GM19372 (cell line): Measurements from ENCODE around the gene TGFBR2.
"Not testable (repeated sequence)": the region's sequence is repeated elsewhere in the genome, so short reads cannot be mapped to it uniquely, and the experiment has no call there.

Source experiments
- ATAC-seq: cut with Tn5 transposase; IDR thresholded peaks from one replicate; pipeline ENCODE4 v1.9.1; 2021; ENCODE audit warnings: mild to moderate bottlenecking, low read depth, moderate library complexity; ENCODE audit not compliant: unreplicated experiment

Gene TGFBR2

GRCh38 chr3:30654269-30654668 lies 47.9 kb downstream of the TGFBR2 start:
- no peak for ATAC-seq

- peak; percentile 40 for ATAC-seq
These were observed 48.9 kb downstream of the TGFBR2 start for GRCh38 chr3:30655187-30655812.

DNA sequence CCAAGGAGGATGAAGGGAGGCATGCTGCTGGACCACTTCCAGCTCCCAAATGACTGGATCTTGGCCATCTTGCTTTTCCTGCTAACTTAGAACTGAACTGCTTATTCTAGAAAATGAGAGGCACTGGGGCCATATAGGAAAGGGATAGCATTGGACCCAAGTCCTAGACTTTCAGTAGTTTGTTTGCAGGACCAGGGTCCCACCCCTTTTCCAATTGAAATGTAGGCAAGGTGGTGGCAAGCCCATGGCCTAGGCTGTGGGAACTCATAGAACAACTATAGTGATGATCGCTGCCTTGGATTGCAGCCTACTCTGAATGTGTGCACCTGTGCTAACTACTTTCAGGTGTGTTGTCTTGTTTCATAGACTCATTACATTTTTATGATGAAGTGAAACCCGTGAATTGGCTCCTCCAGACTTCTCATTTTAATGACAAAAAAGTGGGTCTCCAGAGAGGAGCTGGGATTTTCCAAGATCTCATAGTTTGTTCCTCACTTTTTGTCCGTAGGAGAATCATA lies 50.3 kb downstream of the TGFBR2 start:
- ATAC-seq: no peak

DNA sequence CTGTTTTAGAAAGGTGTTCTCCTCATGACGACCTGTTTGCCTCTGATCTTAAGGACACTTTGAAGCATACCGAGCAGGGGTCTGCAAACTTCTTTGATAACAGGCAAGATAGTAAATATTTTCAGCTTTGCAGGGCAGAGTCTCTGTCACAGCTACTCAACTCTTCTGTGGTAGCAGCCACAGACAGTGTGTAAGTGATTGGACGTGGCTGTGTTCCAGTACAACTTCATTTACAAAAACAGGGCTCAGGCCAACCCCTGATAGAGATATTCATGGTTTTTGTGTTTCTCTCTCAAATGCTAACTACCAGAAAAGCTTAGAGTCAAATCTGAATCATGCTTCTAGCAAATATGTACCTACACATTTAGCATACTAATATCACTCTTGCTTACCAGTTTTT lies 51.5 kb downstream of the TGFBR2 start:
- ATAC-seq: peak; percentile 4

GRCh38 chr3:30658328-30659052 lies 52.1 kb downstream of the TGFBR2 start:
- peak; percentile 75 for ATAC-seq

- no peak for ATAC-seq
These were observed 53.1 kb downstream of the TGFBR2 start for GRCh38 chr3:30659270-30660130.

DNA sequence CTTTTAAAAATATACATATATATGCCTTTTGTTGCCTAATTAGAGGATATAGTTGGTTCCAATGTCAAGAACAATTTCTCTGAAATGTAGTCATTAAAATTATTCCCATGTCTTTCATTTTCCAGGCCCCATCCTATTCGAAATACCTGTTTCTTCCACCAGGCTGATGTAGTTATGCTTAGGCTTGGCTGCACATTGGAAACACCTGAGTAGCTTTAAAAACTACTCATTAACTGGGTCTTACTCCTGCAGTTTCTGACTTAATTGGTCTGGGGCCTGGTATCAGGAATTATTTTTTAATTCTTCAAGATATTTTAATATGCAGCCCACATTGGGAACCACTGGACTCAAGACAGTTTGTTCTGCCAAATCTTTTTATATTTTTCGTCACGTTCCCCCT lies 53.7 kb downstream of the TGFBR2 start:
- ATAC-seq: no peak

GRCh38 chr3:30660656-30661055 lies 54.3 kb downstream of the TGFBR2 start:
- ATAC-seq: no peak

DNA sequence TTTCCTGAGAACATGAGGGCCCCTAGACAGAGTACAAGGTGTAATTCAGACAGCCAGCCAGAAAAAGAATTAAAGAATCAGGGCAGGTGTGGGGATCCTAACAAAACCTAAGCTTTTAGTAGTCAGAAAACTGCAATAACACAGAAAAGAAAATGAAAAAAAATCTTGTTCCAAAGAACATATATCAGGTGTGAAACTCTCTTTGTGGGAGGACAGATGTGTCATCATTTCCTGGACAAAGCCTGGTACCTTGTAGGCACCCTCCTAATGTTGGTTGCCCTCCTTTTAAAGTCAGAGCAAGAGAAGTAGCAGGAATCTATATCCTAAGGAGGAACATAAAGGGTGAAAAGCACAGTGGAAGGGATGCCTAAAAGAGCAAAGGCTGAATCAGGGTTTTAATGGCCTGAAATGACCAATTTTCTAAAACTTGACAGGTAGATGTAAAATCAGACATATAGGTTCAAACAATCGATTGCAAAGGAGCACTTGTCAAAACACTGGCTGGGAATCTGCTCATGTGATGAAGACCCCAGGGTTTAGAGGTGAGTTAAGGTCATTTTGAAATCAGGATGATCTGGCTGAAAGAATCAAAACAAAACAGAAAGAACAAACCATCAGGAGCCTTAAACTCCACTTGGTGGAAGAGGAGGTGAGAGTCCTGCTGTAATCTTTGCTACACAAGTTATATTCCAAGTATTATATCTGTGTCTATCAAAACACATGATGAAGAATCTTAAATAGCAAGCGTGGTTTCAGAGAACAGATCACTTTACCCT lies 54.9 kb downstream of the TGFBR2 start:
- ATAC-seq: no peak

GRCh38 chr3:30662836-30663235 lies 56.4 kb downstream of the TGFBR2 start:
- no peak for ATAC-seq

DNA sequence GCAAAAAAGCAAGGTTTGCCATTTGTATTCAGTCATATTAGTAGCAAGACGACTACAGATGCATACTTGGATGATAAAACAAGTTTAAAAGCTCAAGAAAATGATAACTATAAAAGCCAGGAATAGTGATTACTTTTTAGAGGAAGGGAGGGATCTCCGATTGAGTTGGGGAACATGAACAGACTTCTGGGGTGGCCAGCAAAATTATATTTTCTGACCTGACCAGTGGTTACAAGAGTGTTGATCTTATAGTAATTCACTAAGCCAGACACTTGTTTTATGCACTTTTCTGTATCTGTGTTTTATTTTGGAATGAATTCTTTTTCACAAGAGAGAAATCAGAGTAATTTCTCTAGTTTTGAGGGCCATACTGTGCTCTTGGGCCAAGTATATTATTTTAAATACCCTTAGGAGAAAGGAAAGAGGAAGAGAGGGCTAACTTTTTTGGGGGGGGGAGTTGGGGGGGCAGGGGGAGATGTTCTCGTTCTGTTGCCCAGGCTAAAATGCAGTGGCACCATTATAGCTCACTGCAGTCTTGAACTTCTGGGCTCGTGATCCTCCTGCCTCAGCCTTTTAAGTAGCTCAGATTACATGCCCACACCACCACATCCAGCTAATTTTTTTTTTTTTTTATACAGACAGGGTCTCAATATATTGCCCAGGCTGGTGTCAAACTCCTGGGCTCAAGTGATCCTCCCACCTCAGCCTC lies 57.3 kb downstream of the TGFBR2 start:
- ATAC-seq: no peak

GRCh38 chr3:30664459-30664858 lies 58.1 kb downstream of the TGFBR2 start:
- ATAC-seq: no peak

DNA sequence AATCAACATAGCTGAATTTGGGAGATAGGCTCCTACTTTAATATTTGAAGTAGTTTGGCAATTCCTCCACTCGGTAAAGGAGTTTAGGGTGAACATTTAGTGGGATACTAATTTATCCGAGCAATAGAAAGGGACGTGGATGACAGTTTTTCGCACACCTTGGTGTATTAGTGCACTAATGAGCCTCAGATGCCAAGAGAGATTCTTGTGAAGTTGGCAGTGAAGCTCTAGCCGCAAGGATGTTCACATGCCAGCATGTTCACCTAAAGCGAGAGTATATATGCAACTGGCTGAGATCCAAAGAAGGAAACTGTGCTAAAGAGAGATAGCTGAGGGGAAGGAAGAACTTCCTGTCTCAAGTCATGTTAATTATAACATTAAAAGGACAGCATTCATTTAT lies 58.5 kb downstream of the TGFBR2 start:
- no peak for ATAC-seq

DNA sequence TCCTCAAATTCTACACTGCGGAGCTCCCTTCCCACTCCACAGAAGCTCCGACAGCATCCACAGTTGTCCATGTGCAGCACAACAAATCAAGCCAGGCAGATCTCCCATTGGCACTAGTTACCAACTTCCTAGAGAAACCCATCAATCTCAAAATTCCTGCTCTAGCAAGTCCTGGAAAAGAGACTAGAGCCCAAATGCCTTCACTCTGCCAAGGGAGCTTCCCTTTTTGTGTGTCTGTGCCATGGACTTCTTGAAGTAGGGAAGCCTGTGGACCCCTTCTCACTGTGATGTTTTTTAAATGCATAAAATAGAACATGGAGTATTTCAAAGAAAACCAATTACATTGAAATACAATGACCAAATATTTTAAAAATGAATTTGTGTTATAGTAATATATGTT lies 59.1 kb downstream of the TGFBR2 start:
- ATAC-seq: no peak

DNA sequence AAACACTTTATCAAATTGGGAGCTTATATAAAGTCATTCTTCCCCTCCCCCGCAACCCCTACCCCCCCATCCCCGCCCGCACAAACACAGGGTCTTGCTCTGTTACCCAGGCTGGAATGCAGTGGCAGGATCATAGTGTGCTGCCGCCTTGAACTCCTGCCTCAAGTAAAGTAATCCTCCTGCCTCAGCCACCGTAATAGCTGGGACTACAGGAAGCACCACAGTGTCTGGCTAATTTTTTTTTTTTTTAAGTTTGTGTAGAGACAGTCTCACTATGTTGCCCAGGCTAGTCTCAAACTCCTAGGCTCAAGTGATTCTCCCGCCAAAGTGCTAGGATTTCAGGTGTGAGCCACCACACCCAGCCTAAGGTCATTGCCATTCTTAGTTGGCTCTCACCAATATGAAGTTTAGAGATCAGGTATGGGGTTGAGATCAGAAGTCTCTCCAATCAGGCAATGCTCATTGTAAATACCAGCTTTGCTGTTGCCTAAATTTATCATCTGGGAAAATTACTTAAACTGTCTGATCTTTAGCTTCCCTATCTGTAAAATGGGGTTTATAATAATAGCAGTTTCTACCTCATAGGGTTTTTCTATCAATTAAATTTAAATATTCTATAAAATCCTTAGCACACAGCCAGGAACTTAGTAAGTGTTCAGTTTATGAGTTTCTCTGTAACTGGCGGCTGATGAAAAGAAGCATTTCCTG lies 60.3 kb downstream of the TGFBR2 start:
- no peak for ATAC-seq

GRCh38 chr3:30667280-30667651 lies 60.9 kb downstream of the TGFBR2 start:
- ATAC-seq: no peak

DNA sequence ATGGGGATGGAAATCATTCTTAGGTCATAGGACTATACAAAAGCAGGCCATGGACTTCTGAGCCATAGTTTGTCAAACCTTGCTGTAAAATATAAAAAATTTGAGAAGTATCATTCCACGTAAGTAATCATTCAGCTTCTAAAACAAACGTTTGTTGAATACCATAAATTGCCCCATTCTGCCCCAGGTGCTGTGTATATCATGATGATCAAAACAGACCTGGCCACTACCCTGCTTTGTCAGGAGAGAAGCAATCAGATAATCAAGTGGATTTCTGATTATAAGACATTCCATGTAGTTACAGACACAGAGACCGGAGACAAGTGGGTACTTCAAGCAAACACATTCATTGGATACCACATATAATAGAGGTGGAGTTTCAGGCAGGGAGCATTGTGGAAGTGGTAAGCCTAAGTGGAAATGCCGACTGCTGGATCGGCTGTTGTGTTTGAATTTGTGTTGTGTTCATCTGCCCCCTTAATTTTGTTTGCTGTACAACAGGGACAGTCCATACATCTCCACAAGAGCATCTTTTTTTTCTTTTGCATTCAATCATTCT lies 61.7 kb downstream of the TGFBR2 start:
- no peak for ATAC-seq

DNA sequence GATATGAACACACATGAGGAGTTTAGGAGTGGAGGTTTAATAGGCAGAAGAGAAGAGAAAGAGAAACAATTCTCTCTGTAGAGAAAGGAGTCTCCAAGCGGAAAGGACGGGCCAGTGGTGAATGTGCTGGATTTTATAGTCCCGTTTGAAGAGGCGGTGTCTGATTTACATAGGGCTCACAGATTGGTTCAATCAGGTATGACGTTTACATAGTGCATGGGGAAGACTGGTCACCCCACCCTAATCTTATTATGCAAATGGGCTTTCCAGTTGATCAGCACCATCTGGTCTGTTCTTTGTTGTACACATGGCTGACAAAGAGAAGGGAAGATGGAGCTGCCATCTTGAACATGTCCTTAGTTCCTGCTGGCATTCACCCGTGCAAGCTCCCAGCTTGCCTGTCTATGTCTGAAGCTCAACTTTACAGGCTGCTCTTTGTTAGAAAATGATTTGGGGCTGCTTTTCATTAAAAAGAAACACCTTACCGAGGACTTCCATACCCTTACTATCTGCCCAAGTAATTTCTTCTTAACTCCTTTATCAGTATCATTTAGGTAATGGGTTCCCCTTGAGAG lies 63.0 kb downstream of the TGFBR2 start:
- ATAC-seq: not testable (repeated sequence)

- ATAC-seq: no peak
These were observed 63.9 kb downstream of the TGFBR2 start for GRCh38 chr3:30670292-30670691.
